ENCODE data around the gene SLC38A9.
"Not testable (repeated sequence)": the region's sequence is repeated elsewhere in the genome, so short reads cannot be mapped to it uniquely, and the experiment has no call there.

The SLC38A9 gene

DNA sequence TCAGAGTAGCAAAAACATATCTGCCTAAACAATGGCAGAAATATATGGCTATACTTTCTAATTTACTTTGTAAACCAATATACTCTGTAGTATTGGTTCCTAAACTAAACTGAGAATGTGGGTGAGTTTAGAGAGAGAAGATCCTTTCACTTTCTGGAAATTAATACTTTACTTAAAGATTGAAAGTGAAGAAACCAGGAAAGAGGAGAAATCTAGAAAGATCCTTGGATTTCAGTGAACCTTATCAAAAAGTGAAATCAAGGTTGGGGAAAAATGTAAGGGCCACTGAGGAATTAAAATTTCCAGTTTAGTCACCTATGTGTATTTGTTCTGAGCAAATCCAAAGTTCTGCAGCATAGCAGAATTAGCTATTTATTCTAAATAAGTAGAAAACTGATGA is 5.9 kb downstream of the SLC38A9 start:
- DNase-seq (ENCODE audit: low read depth): no peak

DNA sequence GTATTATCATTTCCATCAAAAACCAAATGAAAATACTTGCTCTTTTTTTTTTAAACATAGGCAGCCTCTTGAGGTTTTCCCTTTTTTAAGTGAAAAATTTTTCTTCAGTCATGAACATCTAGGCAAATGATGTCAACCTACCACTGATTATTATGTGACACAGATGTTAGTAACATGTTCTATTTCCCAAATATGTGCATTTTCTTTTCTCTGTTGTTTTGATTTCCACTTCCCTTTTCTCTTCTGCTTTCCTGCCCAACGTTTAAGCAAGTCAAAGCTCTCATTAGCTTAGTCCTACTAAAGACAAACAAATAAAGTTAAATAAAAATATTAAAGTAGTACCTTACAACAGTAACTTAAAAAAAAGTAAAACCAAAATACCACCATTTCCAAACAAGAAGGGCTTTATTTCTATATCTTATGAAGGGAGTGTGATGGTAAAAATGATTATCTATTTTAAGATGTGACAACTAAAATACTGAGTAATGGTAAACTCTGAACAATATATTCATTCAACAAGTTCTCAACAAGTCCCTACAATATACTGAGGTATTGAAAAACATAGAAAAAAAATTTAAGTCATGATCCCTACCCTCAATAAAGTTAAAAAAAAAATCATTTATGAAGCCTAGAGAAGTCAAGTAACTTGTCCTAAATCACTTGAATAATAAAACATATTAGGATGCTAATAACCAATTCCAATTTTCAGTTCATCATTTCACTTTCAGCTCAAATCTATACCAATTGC is 9.4 kb downstream of the SLC38A9 start:
- no peak for DNase-seq (ENCODE audit: low read depth)

DNA sequence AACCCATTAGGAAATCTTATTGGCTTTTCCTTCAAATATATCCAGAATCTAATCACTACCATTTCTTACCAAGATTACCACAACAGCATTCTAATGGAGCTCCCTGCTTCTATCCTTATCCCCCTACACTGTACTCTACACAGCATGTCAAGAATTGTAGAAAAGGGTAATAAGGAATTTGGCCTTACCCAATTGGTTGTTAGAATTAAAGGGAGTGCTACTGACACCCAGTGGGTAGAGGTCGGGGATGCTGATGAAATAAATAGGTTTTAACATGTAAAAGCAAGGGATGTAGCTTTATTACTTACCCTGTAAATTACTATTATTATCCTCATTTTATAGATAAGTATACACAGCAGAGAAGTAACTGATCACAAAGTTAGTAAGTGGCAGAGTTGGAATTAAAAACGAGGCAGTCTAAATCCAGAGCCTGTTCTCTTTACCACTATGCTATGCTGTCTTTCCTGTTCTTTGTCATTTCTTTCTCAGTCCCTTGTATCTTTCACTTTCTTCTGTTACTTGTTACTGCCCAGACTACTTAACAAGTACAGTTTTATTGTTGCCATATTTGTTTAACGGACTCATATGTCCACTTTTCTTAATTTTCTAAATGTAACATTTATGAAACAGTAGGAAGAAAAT is 10.5 kb downstream of the SLC38A9 start:
- DNase-seq (ENCODE audit: low read depth): no peak

DNA sequence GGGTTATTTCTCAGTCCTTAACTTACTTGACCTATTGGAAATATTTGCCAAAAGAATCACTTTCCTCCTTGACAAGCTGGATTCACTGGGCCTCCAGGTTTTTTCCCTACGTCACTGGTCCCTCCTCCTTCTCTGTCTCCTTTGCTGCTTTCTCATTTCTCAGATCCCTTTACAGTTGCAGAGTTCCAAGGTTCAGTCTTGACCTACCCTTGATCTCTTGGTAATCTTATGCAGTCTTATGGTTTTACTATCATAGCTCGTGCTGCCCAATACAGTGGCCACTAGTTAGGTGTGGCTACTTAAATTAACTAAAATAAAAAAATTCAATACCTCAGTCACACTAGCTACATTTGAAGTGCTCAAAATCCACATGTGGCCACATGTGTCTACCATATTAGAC is 11.4 kb downstream of the SLC38A9 start:
- DNase-seq (ENCODE audit: low read depth): no peak

DNA sequence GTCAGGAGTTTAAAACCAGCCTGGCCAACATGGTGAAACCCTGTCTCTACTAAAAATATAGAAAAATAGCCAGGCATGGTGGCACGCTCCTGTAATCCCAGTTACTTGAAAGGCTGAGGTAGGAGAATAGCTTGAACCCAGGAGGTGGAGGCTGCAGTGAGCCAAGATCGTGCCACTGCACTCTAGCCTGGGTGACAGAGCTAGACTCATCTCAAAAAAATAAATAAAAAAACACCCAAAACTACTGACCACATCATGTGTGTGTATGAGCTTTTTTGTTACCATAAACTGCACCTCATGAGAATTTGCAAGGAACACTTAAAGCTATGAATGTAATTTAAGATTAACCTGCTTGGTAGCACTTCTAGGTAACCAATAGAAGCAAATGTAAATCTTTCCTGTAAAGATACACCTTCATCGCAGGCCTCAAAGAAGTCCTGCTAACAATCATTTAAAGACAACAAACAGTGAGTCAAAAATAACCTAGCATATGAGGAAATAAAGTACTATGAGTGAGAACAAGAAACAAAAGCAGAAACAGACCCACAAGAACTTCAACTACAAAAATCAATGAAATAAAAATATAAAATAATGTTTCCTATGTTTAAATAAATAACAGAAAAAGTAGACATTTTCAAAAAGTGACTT is 13.0 kb downstream of the SLC38A9 start:
- DNase-seq (ENCODE audit: low read depth): no peak

DNA sequence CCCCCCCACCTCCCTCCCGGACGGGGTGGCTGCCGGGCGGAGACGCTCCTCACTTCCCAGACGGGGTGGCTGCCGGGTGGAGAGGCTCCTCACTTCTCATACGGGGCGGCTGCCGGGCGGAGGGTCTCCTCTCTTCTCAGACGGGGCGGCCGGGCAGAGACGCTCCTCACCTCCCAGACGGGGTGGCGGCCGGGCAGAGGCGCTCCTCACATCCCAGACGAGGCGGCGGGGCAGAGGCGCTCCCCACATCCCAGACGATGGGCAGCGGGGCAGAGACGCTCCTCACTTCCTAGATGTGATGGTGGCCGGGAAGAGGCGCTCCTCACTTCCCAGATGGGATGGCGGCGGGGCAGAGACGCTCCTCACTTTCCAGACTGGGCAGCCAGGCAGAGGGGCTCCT is 15.4 kb downstream of the SLC38A9 start:
- not testable (repeated sequence) for DNase-seq (ENCODE audit: low read depth)

DNA sequence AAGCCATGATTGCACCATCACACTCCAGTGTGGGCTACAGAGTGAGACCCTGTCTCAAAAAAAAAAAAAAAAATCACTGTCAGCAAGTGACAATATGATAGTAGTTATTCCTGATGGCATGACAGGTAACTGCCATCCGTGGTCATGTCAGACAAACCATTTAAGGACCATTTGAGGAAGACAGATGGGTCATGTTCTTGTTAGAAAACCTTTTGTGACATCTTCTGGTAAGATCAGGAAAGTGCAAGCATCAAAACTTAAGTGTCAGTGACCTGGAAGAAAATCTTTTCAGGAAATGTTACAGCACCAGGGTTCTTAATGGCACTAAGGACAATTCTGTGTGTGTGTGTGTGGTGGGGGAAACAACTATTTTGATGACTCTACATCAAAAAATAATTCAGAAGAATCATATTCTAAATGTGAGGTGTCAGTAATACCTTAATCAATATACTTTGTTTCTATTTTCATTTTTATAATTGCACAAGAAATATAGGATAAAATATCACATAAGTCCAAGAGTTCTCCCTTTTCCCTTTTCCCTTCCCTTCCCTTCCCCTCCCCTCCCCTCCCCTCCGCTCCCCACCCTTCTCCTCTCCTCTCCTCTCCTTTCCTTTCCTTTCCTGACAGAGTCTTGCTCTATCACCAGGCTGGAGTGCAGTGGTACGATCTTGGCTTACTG is 17.8 kb downstream of the SLC38A9 start:
- DNase-seq (ENCODE audit: low read depth): no peak

DNA sequence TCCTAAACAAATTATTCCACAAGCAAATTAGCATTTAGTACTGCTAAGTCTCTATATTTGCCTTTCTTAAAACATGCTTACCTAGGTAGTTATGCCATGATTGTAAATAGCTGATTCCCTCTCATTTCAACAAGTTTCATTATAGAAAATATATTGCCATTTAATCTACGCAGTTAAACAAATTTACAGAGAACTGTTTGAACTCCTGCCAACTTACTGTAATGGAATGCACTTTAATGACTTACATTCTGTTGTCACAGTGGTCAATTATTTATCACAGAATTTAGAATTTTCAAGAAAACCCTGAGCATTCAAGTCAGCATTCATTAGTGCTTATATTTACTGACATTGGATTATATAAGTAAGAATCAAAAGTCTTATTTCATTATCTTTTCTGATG is 19.6 kb downstream of the SLC38A9 start:
- no peak for DNase-seq (ENCODE audit: low read depth)

DNA sequence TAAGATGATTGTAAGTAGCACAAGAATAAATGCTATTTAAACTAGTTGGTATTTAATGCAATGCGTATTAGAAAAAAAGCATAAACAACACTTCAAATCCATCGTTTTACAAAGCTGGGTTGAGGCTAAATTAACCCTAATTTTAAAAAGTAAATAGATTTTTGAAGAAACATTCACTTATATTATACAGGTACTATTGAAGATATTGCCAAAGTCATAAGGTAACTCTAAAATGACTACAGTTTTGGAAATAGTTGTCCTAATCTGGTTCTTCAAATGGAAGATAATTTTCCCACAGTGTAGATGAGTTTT is 20.1 kb downstream of the SLC38A9 start:
- no peak for DNase-seq (ENCODE audit: low read depth)

DNA sequence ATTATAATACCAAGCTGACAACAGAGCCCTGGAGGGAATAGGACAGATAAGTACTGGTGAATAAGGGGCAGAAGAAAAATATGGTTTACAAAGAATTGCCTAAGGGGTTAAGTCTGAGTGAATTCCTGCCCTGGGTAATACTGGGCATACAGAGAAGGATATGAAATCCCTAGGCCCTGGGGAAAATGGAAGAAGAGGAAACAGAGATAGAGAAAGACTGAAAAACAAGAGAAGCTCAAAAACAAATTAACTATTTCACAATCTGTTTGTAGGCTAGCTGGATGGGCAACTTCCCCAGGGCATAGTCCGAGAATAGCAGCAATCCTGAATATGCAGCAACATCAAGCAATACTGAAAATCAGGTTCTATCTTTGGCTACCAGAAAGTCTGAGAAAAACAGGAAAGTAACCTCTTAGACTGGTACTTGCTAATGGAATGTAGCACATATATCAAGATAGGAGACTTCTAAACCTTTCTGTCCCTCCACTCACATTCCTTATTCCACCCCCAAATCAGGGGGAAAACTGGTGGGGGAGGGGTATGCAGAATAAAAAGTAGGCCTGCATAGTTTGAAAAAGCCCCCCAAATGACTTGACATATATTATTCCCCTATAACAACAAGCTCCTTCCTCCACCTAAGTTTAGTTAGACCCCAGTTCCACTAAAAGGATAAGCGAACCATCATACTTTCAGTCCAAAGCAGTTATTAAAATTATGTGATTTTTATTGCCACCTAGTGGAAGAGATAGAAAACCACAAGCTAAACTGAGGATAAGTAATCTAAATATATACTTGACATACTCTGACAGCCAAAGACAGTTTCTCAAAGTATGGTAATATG is 20.6 kb downstream of the SLC38A9 start:
- DNase-seq (ENCODE audit: low read depth): no peak

DNA sequence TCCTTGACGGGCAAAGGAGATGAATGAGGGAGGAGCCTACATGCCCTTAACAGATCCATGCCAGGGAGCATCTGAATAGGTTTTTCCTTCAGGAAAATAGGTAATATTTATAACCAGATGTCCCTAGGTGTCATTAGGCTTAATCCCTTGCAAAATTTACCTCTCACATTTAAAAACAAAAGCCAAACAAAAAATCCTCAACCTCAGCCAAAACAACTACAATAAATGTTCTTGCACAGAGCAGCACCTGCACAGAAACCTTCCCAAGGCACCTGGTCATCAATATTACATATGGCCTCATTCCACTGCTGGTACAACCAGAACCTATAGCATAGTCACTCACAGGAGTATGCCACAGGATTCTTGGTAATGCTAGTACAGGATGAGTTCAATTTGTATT is 30.1 kb downstream of the SLC38A9 start:
- no peak for DNase-seq (ENCODE audit: low read depth)

DNA sequence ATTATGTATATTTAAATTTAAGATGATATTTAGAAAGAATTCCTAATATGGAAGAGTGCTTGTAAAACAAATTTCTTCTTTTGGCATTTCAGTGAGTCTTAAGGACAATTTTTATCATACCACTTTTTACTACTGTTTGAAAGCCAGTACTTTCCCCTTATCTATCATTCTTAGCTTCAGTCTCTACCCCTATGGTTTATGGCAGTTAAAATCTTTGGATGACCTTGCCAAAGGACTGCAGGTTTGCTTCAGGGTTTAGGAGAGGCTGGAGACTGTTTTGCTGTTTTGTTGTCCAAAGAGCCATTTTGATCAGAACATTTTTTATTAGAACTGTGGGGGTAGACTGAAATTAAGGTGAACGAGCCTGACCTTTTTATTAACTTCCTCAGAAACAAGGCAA is 30.8 kb downstream of the SLC38A9 start:
- DNase-seq (ENCODE audit: low read depth): no peak

DNA sequence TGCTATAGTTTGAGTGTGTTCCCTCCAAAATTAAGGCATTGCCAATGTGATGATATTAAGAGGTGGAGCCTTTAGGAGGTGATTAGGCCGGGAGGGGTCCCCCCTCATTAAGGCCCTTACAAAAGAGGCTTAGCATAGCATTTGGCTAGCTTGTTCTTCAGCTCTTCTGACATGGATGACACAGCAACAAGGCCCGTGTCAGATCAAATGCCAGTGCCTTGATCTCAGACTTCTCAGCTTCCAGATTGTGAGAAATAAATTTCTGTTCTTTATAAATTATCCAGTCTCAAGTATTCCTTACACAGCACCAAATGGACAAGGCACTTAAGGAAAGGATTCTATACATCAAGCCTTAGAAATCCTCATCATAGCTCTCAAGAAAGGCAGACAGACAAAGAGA is 31.8 kb downstream of the SLC38A9 start:
- no peak for DNase-seq (ENCODE audit: low read depth)

DNA sequence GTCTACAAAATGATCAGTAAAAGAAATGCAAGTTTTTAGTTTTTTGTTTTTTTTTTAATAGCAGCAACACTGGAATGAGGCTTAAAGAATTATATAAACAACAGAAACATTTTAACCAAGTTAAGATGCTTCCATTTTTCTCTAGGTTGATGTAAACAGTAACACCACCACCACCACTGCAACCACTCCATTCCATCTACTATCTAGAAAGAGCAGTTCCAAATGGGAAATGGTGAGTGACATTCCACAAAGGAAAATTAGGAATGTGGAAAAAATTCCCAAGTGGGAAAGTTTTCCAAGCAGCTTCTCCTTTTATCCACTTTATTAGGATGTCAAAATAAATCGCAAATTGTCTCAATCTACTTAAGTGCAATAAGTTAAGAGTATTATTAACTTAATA is 32.6 kb downstream of the SLC38A9 start:
- DNase-seq (ENCODE audit: low read depth): no peak

DNA sequence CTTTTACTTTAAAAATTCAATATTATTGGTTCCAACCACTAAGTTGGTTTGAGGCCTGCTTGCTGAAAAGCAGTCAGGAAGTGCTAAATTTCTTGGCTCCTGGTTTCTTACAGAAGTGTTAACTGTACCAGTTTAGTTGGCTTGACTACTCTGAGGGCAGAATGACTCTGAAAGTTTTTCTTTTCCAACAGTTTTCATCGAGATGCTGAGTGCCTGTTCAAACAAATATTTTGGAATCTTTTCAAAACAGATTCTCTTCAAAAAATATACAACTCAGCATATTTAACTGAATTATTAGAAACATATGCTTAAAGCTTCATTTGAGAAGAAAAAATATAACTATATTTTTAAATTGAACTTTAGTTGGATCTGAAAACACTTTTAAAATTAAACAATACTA is 37.0 kb downstream of the SLC38A9 start:
- DNase-seq (ENCODE audit: low read depth): no peak

DNA sequence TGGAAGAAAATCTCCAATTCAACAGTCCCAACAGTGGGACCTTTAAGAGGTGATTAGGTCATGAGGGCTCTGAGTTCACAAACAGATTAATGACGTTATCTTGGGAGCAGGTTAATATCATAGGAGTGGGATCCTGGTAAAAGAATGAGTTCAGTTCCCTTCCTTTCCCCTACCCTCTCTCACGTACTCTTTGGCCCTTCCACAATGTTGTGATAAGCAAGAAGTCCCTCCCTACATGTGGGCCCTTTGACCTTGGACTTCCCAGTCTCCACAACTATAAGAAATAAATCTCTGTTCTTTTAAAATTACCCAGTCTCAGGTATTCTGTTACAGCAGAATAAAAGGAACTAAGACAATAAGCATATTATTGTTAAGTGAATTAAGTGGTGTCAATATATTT is 37.8 kb downstream of the SLC38A9 start:
- DNase-seq (ENCODE audit: low read depth): no peak

DNA sequence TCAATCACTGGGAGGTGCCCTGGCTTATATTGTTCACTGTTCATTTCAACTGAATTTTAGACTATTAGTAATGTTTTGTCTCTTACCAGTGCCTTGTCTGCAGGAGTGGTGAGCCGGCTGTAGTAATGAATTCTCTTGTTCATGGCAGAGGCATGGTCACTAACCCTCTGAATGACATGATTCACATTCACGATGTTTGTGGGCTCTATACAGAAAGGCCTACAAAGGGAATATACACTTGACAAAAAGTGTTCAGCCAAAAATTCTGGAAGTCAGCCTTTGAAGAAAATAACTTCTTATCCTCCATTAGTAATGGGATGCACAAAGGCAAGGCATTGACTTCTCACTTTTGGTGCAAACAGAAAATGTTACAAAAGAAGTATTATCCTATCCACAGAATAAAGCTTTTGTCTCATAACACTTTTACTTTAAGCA is 39.6 kb downstream of the SLC38A9 start:
- DNase-seq (ENCODE audit: low read depth): no peak

DNA sequence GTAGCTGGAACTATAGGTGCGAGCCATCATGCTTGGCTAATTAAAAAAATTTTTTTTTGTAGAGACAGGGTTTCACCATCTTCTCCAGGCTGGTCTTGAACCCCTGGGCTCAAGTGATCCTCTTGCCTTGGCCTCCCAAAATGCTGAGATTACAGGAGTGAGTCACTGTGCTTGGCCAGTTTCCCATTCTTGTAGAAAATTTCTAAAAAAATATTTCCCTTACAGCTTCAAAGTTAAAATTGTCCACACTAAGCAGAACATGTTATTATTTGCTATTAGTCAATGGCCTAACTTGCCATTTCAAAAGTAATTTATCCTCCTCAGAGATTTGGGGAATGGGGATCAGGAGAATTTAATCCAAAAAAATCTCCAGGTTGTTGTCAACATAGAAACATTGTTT is 40.1 kb downstream of the SLC38A9 start:
- no peak for DNase-seq (ENCODE audit: low read depth)

DNA sequence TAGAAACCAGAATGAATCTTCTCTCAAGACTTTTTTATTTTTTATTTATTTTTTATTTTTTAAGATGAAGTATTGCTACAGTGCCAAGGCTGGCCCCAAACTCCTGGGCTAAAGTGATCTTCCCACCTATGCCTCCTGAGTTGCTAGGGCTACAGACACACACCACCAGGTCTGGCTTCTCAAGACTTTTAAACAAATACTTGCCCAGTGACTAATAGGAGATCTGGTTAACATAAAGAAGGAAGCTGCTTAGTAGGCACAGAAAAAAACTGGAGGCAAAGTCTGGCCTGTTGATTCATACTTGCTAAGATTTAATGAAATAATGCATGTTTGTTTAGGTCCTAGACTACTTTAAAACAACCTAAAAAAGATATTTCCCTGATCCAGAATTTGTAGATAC is 43.8 kb downstream of the SLC38A9 start:
- DNase-seq (ENCODE audit: low read depth): no peak

DNA sequence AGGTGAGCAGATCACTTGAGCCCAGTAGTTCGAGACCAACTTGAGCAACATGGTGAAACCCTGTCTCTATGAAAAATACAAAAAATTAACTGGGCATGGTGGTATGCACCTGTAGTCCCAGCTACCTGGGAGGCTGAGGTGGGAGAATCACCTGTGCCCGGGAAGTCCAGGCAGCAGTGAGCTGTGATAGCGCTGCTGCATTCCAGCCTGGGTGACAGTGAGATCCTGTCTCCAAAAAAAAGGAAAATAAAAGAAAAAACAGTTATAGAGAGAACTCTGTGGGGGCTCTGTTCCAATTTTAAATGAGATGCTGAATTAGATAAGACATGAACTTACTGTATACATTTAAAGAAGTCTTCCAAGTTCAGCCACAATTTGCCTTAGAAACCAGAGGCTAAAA is 44.2 kb downstream of the SLC38A9 start:
- no peak for DNase-seq (ENCODE audit: low read depth)

DNA sequence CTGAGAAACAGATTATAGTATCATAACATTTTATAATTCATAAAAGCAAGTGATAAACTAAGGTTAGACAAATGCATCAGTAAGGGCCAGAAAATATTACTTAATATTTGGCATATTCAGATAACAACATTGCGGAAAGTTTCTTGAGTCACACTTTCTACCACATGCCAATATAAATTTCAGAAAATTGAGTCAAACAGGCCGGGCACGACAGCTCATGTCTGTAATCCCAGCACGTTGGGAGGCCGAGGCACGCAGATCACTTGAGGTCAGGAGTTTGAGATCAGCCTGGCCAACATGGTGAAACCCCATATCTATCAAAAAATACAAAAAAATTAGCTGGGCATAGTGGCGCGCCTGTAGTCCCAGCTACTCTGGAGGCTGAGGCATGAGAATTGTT is 47.1 kb downstream of the SLC38A9 start:
- no peak for DNase-seq (ENCODE audit: low read depth)

DNA sequence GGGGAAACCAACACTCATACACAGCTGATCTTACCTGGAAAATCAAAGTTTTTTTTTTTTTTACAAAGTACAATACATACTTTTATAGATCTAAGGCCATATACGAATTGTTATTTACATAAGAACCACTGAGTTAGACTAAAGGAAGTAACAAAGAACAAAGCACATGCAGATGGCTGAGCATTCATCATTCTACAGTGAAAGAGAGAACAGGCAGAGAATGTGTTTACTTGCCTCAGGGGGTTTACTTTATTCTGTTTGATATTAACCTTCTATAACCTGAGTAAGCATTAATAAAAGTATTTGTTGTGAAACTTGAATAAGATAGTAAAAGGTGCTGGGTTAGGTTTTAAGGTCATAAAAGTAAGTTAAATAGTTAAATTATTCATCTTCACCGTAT is 54.7 kb downstream of the SLC38A9 start:
- DNase-seq (ENCODE audit: low read depth): no peak
